ENCODE measurements around the gene IP6K2.

- no peak for TF ChIP-seq USF2 (IDR thresholded peaks at IDR 0.05)
- TF ChIP-seq CTCF (IDR thresholded peaks at IDR 0.05), result no peak
- no peak for TF ChIP-seq HDAC2 (IDR thresholded peaks at IDR 0.05)
- TF ChIP-seq, protein P1, sequence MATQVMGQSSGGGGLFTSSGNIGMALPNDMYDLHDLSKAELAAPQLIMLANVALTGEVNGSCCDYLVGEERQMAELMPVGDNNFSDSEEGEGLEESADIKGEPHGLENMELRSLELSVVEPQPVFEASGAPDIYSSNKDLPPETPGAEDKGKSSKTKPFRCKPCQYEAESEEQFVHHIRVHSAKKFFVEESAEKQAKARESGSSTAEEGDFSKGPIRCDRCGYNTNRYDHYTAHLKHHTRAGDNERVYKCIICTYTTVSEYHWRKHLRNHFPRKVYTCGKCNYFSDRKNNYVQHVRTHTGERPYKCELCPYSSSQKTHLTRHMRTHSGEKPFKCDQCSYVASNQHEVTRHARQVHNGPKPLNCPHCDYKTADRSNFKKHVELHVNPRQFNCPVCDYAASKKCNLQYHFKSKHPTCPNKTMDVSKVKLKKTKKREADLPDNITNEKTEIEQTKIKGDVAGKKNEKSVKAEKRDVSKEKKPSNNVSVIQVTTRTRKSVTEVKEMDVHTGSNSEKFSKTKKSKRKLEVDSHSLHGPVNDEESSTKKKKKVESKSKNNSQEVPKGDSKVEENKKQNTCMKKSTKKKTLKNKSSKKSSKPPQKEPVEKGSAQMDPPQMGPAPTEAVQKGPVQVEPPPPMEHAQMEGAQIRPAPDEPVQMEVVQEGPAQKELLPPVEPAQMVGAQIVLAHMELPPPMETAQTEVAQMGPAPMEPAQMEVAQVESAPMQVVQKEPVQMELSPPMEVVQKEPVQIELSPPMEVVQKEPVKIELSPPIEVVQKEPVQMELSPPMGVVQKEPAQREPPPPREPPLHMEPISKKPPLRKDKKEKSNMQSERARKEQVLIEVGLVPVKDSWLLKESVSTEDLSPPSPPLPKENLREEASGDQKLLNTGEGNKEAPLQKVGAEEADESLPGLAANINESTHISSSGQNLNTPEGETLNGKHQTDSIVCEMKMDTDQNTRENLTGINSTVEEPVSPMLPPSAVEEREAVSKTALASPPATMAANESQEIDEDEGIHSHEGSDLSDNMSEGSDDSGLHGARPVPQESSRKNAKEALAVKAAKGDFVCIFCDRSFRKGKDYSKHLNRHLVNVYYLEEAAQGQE (IDR thresholded peaks at IDR 0.05), result no peak
- TF ChIP-seq CEBPB (IDR thresholded peaks at IDR 0.05), result no peak
- no peak for TF ChIP-seq MAZ (IDR thresholded peaks at IDR 0.05; ENCODE audit: borderline replicate concordance, low read depth, low read length)
- TF ChIP-seq, protein P2, sequence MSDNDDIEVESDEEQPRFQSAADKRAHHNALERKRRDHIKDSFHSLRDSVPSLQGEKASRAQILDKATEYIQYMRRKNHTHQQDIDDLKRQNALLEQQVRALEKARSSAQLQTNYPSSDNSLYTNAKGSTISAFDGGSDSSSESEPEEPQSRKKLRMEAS (IDR thresholded peaks at IDR 0.05), result no peak
Measured at GRCh38 chr3:48678056-48678455, 39.0 kb downstream of the IP6K2 start.
